GM23338 (cell line): ENCODE measurements around the gene DLG2. TPM values are rescaled to one million over a fixed set of nuclear protein-coding genes. Genes with fewer than 3 reads are reported as not detected.

ENCODE experiments used
- polyA plus RNA-seq: library from polyadenylated mRNA; unstranded; fragments of >200 nt; fragmentation: Nextera tagmentation; extraction: Ambion mirVana; gene quantifications from 2 replicates; pipeline ENCODE4 v1.2.1, GENCODE V29; 2016
- small RNA-seq: library from RNA; depleted of rRNA; stranded (forward); fragments of <200 nt; gene quantifications from one replicate; pipeline ENCODE3, GENCODE V24; 2014; ENCODE audit warnings: low replicate concordance
- total RNA-seq: library from RNA; depleted of rRNA; stranded (reverse); fragments of >200 nt; shearing (Covaris generic); gene quantifications from 2 replicates; pipeline ENCODE4 v1.2.3, GENCODE V29; 2014; rRNA removed

DLG2 gene
- total and polyA plus RNA-seq, 2 experiments from 2014 or later: 19.8 to 21.5 TPM

Small RNA genes lying within 50 kb of the gene (small RNA-seq; reads per million reads assigned to genes)
- gene RF02112 (not detected), gene RF02113 (not detected), gene RNU6-1292P (not detected)

Other genes starting within 250 kb of the DLG2 start
- gene TMEM126B, start 1.2 kb upstream of the DLG2 start, total RNA-seq: 93.0 and 96.1 TPM in 2 replicates
- gene TMEM126B, start 1.2 kb upstream of the DLG2 start, polyA plus RNA-seq: 169 and 176 TPM in 2 replicates
- 24.7 and 29.5 TPM in 2 replicates for gene TMEM126A, start 20.6 kb upstream of the DLG2 start, total RNA-seq
- 70.2 and 71.1 TPM in 2 replicates for gene TMEM126A, start 20.6 kb upstream of the DLG2 start, polyA plus RNA-seq
- 64.3 and 82.2 TPM in 2 replicates for gene CREBZF, start 37.8 kb upstream of the DLG2 start, total RNA-seq
- gene CREBZF, start 37.8 kb upstream of the DLG2 start, polyA plus RNA-seq: 32.3 and 34.8 TPM in 2 replicates
- gene CCDC89, start 58.9 kb upstream of the DLG2 start, total RNA-seq: 0.31 TPM in 1 of 2 replicates, not detected in the other
- gene CCDC89, start 58.9 kb upstream of the DLG2 start, polyA plus RNA-seq: not detected in 2 replicates
- 5.6 and 7.2 TPM in 2 replicates for gene SYTL2, start 183.8 kb upstream of the DLG2 start, total RNA-seq
- gene SYTL2, start 183.8 kb upstream of the DLG2 start, polyA plus RNA-seq: 3.0 and 3.4 TPM in 2 replicates
- not detected in 2 replicates for gene CCDC83, start 228.0 kb upstream of the DLG2 start, total RNA-seq
- gene CCDC83, start 228.0 kb upstream of the DLG2 start, polyA plus RNA-seq: not detected in 2 replicates